ENCODE data around the gene GDPD4.

Gene GDPD4

GRCh38 chr11:77176996-77177395 lies 124.5 kb downstream of the GDPD4 start:
- no peak for DNase-seq (ENCODE audit: low read depth in 1 of 2, low spot score in 1 of 2)

GRCh38 chr11:77175869-77176539 lies 125.5 kb downstream of the GDPD4 start:
- DNase-seq (ENCODE audit: low read depth in 1 of 2, low spot score in 1 of 2): no peak

- DNase-seq (ENCODE audit: low read depth in 1 of 2, low spot score in 1 of 2): no peak
These were observed 126.3 kb downstream of the GDPD4 start for GRCh38 chr11:77175021-77175842.

- DNase-seq (ENCODE audit: low read depth in 1 of 2, low spot score in 1 of 2): no peak
These were observed 126.9 kb downstream of the GDPD4 start for GRCh38 chr11:77174559-77174958.

GRCh38 chr11:77173494-77173893 lies 128.0 kb downstream of the GDPD4 start:
- no peak for DNase-seq (ENCODE audit: low read depth in 1 of 2, low spot score in 1 of 2)

- DNase-seq (ENCODE audit: low read depth in 1 of 2, low spot score in 1 of 2): no peak
These were observed 128.9 kb downstream of the GDPD4 start for GRCh38 chr11:77172666-77172982.

- DNase-seq (ENCODE audit: low read depth in 1 of 2, low spot score in 1 of 2): no peak
These were observed 129.4 kb downstream of the GDPD4 start for GRCh38 chr11:77171885-77172665.

- DNase-seq (ENCODE audit: low read depth in 1 of 2, low spot score in 1 of 2): no peak
These were observed 130.2 kb downstream of the GDPD4 start for GRCh38 chr11:77171254-77171653.

- no peak for DNase-seq (ENCODE audit: low read depth in 1 of 2, low spot score in 1 of 2)
These were observed 131.4 kb downstream of the GDPD4 start for GRCh38 chr11:77170107-77170506.

GRCh38 chr11:77167791-77168190 lies 133.7 kb downstream of the GDPD4 start:
- no peak for DNase-seq (ENCODE audit: low read depth in 1 of 2, low spot score in 1 of 2)

- DNase-seq (ENCODE audit: low read depth in 1 of 2, low spot score in 1 of 2): no peak
These were observed 134.3 kb downstream of the GDPD4 start for GRCh38 chr11:77167111-77167626.
